Upper lobe of left lung (tissue), 4 donors: ENCODE data around the gene ACAN.

Source experiments
- EP300 ChIP-seq, 4 donors: sonication (generic); formaldehyde crosslinking; IDR thresholded peaks; one replicate each; pipeline ENCODE4 v1.5.1; 2017; ENCODE audit warnings: antibody characterized with exemption in 4 of 4, control low read depth in 2 of 4
- POLR2A ChIP-seq, 4 donors: fragments of 450-650 bp; IDR thresholded peaks; one replicate each; pipeline ENCODE4 v1.5.1; 2016 to 2017; ENCODE audit warnings: antibody characterized with exemption in 4 of 4, mild to moderate bottlenecking in 2 of 4
- TF ChIP-seq, protein P1 (sequence below), 6 experiments: fragments of 450-650 bp in 4 of 6; fragments of 200-600 bp in 2 of 6; sonication (generic) in 2 of 6; IDR thresholded peaks; one replicate each; pipeline ENCODE4 v1.5.1; 2016 to 2019; ENCODE audit warnings: antibody characterized with exemption in 6 of 6

DNA sequence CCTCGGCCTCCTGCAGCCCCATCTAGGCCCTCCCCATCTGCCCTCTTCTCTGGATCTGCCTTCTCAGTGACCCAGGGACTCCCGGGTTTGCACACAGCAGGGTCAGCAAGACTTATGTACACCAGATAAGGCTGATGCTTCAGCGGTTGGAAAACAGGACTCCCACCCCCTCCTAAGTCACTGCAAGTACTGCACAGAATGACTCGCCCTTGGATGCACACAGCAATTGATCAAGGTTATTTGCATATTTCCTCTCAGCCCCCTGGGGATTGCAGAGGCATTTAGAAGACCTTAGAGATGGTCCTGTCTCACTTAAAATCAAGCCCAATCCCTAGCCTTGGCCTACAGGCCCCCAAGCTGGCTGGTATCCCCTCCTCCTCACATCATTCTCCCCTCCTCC, 8.9 kb downstream of the ACAN start:
- TF ChIP-seq POLR2A (IDR thresholded peaks at IDR 0.05) = no peak
- no peak for TF ChIP-seq EP300 (IDR thresholded peaks at IDR 0.05)
- TF ChIP-seq, protein P1, sequence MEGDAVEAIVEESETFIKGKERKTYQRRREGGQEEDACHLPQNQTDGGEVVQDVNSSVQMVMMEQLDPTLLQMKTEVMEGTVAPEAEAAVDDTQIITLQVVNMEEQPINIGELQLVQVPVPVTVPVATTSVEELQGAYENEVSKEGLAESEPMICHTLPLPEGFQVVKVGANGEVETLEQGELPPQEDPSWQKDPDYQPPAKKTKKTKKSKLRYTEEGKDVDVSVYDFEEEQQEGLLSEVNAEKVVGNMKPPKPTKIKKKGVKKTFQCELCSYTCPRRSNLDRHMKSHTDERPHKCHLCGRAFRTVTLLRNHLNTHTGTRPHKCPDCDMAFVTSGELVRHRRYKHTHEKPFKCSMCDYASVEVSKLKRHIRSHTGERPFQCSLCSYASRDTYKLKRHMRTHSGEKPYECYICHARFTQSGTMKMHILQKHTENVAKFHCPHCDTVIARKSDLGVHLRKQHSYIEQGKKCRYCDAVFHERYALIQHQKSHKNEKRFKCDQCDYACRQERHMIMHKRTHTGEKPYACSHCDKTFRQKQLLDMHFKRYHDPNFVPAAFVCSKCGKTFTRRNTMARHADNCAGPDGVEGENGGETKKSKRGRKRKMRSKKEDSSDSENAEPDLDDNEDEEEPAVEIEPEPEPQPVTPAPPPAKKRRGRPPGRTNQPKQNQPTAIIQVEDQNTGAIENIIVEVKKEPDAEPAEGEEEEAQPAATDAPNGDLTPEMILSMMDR (IDR thresholded peaks at IDR 0.05) = no peak
